ENCODE results near the gene C20orf96.

DNA sequence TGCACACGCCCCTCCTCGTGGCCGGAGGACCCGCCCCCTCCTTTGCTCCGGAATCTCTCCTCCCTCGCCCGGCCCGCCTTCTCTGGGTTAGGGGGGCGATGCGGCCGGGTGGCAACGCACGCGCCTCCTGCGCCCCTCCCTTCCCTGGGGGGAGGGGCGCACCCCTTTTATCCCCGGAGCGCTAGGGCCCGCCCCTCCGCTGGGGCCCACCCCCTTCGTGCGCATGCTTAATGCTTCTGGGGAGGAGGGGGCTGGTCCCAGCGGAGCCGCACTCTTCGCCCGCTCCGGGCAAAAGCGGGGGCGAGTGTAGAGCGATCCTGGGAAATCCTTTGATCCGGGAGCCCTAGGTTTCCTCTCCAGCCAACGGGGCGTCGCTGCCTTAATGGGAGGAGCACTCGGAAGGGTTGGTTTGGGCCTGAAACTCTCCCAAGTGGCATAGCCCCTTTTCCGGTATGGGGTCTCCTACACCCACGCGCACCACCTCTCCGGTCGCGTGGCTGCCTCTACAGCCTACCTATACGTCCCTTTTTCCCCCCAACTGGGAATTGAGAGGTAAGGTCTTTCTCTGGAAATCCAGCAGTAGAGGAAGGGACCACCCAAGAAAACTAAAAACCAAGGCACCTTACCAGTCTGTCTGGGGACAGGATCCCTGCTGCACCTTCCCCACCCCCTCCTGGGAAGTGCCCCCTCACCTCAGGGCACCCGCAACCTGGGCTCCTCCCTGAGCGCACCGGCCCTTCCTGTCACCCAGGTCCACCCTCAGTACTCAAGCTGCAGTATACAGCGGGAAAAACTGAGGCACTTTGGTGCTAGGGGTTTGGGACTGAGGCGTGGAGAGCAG lies 36.9 kb upstream of the C20orf96 start:
- TF ChIP-seq GATA2 (IDR thresholded peaks at IDR 0.05; ENCODE audit: low read depth, low read length) (no peak), GATA3 (IDR thresholded peaks at IDR 0.05; ENCODE audit: low read depth, low read length) (no peak)

Data from SH-SY5Y (cell line).